ENCODE results near the gene PLAGL2. TPM values are rescaled to one million over a fixed set of nuclear protein-coding genes. Genes with fewer than 3 reads are reported as not detected.

The PLAGL2 gene
- total and polyA plus RNA-seq, 4 donors, result 1.3 to 7.2 (median 1.6) TPM

DNA sequence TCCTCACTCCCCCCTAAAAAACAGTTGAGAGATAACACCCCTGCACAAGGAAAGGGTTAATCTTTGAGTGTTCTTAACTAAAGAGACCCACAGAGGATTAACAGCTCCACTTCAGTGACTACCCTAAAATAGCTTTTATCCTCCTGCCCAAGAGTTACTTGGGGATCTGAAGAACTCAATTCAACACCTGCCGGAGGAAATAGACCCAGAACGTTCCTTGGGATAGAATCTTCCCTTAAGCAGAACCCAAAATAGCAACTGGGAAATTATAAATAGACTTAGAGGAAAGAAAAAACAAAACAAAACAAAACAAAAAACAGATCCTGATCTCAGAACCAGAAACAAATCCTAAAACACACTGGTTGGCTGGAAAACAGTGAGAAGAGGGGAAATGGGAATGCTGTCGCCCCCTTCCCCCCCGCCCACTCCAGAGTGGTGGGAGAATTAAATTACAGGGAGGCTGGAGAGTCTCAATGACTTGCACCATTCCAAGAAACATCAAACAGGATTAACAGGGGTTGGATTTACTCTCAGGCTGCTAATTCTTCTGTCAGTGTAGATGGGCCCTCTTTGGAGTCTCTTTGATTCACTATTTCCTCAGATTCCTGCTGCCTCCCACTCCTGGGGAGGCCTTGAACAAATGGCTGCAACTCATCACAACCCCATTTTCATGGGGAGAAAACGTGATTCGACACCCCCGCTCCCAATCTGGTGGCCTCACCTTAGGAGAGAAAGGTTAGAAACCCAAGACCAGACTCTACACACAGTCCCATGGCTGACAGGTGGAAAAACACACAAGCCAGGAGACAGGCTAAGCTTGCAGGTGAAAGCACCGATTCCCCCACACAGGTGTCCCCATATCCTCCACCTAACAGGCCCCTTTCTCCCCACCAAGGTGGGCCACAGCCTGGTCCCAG, 1.4 kb downstream of the PLAGL2 start:
- Histone ChIP-seq H3K9me3 (ENCODE audit: control insufficient read depth in 4 of 4, low read length in 3 of 4) (no peaks in the 10 kb centered on the region), H3K4me3 (ENCODE audit: low read depth in 1 of 3, low read length in 3 of 3) (peak overlapping the region; percentile 65 to 94 (median 85)), H3K4me1 (ENCODE audit: control insufficient read depth in 4 of 4, insufficient read depth in 4 of 4, low read length in 3 of 4) (peaks cover 3 to 72% (median 56%) of the 10 kb centered on the region in 4 donors), H3K27ac (ENCODE audit: low read depth in 1 of 2, low read length in 2 of 2) (peak overlapping the region; percentile 75 to 76), H3K9ac (ENCODE audit: low read depth in 1 of 2, low read length in 2 of 2) (peak overlapping the region; percentile 72 to 91), H3K27me3 (ENCODE audit: control insufficient read depth in 4 of 4, insufficient read depth in 4 of 4, low read length in 3 of 4) (no peaks in the 10 kb centered on the region), H3K36me3 (ENCODE audit: control insufficient read depth in 4 of 4, insufficient read depth in 3 of 4, low read depth in 1 of 4, low read length in 3 of 4) (peaks cover 0 to 17% (median 9%) of the 10 kb centered on the region in 4 donors)
- no peak for DNase-seq (ENCODE audit: low spot score)
- 54% methylated on average over 8 of the region's 8 CpGs for WGBS
- TF ChIP-seq HNF4G (IDR thresholded peaks at IDR 0.05), result no peak
- TF ChIP-seq, protein P1, sequence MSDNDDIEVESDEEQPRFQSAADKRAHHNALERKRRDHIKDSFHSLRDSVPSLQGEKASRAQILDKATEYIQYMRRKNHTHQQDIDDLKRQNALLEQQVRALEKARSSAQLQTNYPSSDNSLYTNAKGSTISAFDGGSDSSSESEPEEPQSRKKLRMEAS (IDR thresholded peaks at IDR 0.05), result no peak
- TF ChIP-seq NR2F2 (IDR thresholded peaks at IDR 0.05), result no peak
- no peak for TF ChIP-seq FOXA2 (IDR thresholded peaks at IDR 0.05)
- TF ChIP-seq RAD21 (IDR thresholded peaks at IDR 0.05), result no peak
- TF ChIP-seq, protein P2, sequence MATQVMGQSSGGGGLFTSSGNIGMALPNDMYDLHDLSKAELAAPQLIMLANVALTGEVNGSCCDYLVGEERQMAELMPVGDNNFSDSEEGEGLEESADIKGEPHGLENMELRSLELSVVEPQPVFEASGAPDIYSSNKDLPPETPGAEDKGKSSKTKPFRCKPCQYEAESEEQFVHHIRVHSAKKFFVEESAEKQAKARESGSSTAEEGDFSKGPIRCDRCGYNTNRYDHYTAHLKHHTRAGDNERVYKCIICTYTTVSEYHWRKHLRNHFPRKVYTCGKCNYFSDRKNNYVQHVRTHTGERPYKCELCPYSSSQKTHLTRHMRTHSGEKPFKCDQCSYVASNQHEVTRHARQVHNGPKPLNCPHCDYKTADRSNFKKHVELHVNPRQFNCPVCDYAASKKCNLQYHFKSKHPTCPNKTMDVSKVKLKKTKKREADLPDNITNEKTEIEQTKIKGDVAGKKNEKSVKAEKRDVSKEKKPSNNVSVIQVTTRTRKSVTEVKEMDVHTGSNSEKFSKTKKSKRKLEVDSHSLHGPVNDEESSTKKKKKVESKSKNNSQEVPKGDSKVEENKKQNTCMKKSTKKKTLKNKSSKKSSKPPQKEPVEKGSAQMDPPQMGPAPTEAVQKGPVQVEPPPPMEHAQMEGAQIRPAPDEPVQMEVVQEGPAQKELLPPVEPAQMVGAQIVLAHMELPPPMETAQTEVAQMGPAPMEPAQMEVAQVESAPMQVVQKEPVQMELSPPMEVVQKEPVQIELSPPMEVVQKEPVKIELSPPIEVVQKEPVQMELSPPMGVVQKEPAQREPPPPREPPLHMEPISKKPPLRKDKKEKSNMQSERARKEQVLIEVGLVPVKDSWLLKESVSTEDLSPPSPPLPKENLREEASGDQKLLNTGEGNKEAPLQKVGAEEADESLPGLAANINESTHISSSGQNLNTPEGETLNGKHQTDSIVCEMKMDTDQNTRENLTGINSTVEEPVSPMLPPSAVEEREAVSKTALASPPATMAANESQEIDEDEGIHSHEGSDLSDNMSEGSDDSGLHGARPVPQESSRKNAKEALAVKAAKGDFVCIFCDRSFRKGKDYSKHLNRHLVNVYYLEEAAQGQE (IDR thresholded peaks at IDR 0.05), result no peak
- TF ChIP-seq, protein P3, sequence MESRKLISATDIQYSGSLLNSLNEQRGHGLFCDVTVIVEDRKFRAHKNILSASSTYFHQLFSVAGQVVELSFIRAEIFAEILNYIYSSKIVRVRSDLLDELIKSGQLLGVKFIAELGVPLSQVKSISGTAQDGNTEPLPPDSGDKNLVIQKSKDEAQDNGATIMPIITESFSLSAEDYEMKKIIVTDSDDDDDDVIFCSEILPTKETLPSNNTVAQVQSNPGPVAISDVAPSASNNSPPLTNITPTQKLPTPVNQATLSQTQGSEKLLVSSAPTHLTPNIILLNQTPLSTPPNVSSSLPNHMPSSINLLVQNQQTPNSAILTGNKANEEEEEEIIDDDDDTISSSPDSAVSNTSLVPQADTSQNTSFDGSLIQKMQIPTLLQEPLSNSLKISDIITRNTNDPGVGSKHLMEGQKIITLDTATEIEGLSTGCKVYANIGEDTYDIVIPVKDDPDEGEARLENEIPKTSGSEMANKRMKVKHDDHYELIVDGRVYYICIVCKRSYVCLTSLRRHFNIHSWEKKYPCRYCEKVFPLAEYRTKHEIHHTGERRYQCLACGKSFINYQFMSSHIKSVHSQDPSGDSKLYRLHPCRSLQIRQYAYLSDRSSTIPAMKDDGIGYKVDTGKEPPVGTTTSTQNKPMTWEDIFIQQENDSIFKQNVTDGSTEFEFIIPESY (IDR thresholded peaks at IDR 0.05), result no peak

DNA sequence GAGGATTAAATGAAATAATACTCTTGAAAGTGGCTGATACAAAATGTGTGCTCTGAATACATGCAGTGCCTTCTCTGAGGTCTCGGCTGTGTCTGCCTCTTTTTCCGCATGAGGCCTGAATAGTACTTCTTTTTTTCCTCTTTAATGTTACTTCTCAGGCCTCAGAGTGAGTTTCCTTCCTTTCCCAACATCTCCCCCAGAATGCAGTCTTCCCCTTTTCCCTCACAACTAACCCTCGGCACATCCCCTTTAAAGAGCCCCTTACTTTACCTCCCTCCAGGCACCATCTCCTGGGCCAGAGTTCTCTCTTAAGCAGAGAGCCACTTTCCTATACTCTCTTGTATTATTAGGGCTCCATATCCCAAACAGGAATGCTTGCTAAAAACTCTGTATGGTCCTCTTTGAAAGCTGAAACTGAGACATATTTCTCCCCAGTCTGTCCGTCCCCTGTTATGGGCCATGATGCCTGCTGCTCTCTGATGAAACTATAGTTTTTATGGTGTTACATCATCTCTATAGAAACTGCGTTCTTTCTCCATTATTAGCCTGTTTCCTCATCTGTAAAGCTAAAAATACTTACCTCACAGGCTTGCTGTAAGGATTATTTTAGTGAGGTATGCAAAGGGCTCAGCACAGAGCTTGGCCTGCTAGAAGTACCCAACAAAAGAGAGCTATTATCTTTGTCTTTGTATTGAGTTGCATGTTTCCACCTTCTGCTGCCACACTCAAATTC, 2.3 kb downstream of the PLAGL2 start:
- DNase-seq (ENCODE audit: low spot score), result no peak
- Histone ChIP-seq H3K9ac (ENCODE audit: low read depth in 1 of 2, low read length in 2 of 2) (peak overlapping the region; percentile 23 to 31), H3K27me3 (ENCODE audit: control insufficient read depth in 4 of 4, insufficient read depth in 4 of 4, low read length in 3 of 4) (no peaks in the 10 kb centered on the region), H3K27ac (ENCODE audit: low read depth in 1 of 2, low read length in 2 of 2) (peak overlapping the region in 1 of 2 donors; percentile 6), H3K4me1 (ENCODE audit: control insufficient read depth in 4 of 4, insufficient read depth in 4 of 4, low read length in 3 of 4) (peaks cover 3 to 64% (median 48%) of the 10 kb centered on the region in 4 donors), H3K4me3 (ENCODE audit: low read depth in 1 of 3, low read length in 3 of 3) (no peak overlapping the region), H3K9me3 (ENCODE audit: control insufficient read depth in 4 of 4, low read length in 3 of 4) (no peaks in the 10 kb centered on the region), H3K36me3 (ENCODE audit: control insufficient read depth in 4 of 4, insufficient read depth in 3 of 4, low read depth in 1 of 4, low read length in 3 of 4) (peaks cover 0 to 15% (median 10%) of the 10 kb centered on the region in 4 donors)
- 71% methylated on average over 5 of the region's 5 CpGs for WGBS
- no peak for TF ChIP-seq TAF1 (conservative IDR thresholded peaks at IDR 0.05)
- no peak for TF ChIP-seq FOXA1 (IDR thresholded peaks at IDR 0.05)
- TF ChIP-seq, protein P2 (IDR thresholded peaks at IDR 0.05), result no peak
- TF ChIP-seq JUND (IDR thresholded peaks at IDR 0.05), result no peak
- TF ChIP-seq SP1 (IDR thresholded peaks at IDR 0.05), result no peak
- no peak for TF ChIP-seq YY1 (IDR thresholded peaks at IDR 0.05)
